GM23338 (cell line): Measurements from ENCODE around the gene MGLL. TPM values are rescaled to one million over a fixed set of nuclear protein-coding genes. Genes with fewer than 3 reads are reported as not detected.

Source experiments
- ATAC-seq: fragments of 200-7000 bp; cut with Tn5 transposase; 3 replicates; pipeline ENCODE4 v1.9.1; 2020
- DNase-seq: peaks from one replicate; pipeline ENCODE4 v3.0.0-alpha.2; 2015; ENCODE audit warnings: low spot score
- H2AFZ ChIP-seq: fragments of 200-600 bp; sonication (generic); 2 replicates; pipeline ENCODE4 v1.8.0; 2016; ENCODE audit warnings: antibody characterized with exemption, mild to moderate bottlenecking, moderate library complexity
- H3F3A ChIP-seq: fragments of 200-600 bp; sonication (generic); replicated peaks from 2 replicates; pipeline ENCODE4 v1.8.0; 2017; ENCODE audit warnings: antibody characterized with exemption, mixed run types, low read depth
- H3K27ac ChIP-seq: fragments of 200-600 bp; sonication (generic); 2 replicates; pipeline ENCODE4 v1.6.1; 2016; ENCODE audit warnings: low read depth
- H3K27me3 ChIP-seq: fragments of 200-600 bp; sonication (generic); 2 replicates; pipeline ENCODE4 v1.8.0; 2016; ENCODE audit warnings: mild to moderate bottlenecking, mixed run types, moderate library complexity; ENCODE audit not compliant: insufficient read depth
- H3K36me3 ChIP-seq: fragments of 200-600 bp; sonication (generic); 2 replicates; pipeline ENCODE4 v1.8.0; 2016; ENCODE audit warnings: mild to moderate bottlenecking; ENCODE audit not compliant: insufficient read depth
- H3K4me1 ChIP-seq: fragments of 200-600 bp; sonication (generic); 2 replicates; pipeline ENCODE4 v1.8.0; 2016; ENCODE audit warnings: mild to moderate bottlenecking, moderate library complexity; ENCODE audit not compliant: insufficient read depth
- H3K4me2 ChIP-seq: fragments of 200-600 bp; sonication (generic); 2 replicates; pipeline ENCODE4 v1.7.1; 2017; ENCODE audit warnings: mixed run types
- H3K4me3 ChIP-seq: fragments of 200-600 bp; sonication (generic); 2 replicates; pipeline ENCODE4 v1.6.1; 2016; ENCODE audit warnings: mixed run types
- H3K79me2 ChIP-seq: fragments of 200-600 bp; sonication (generic); replicated peaks from 2 replicates; pipeline ENCODE4 v1.8.0; 2017; ENCODE audit warnings: mild to moderate bottlenecking; ENCODE audit not compliant: insufficient read depth
- H3K9me2 ChIP-seq: fragments of 200-600 bp; sonication (generic); 2 replicates; pipeline ENCODE4 v1.8.0; 2017; ENCODE audit not compliant: insufficient read depth
- H4K20me1 ChIP-seq: fragments of 200-600 bp; sonication (generic); replicated peaks from 2 replicates; pipeline ENCODE4 v1.8.0; 2017; ENCODE audit warnings: mild to moderate bottlenecking; ENCODE audit not compliant: insufficient read depth
- H3K27ac Mint-ChIP-seq: 2 replicates; pipeline ENCODE4 v1.8.0; 2020; ENCODE audit warnings: inconsistent platforms, mild to moderate bottlenecking, moderate library complexity, mixed read lengths
- H3K27me3 Mint-ChIP-seq: 3 replicates; pipeline ENCODE4 v1.8.0; 2022; ENCODE audit warnings: low read depth, mild to moderate bottlenecking, moderate library complexity, mixed read lengths, inconsistent platforms; ENCODE audit not compliant: insufficient read depth, poor library complexity
- H3K36me3 Mint-ChIP-seq: 3 replicates; pipeline ENCODE4 v1.8.0; 2021; ENCODE audit warnings: low read depth, mild to moderate bottlenecking, inconsistent platforms, moderate library complexity, mixed read lengths
- H3K4me1 Mint-ChIP-seq: 3 replicates; pipeline ENCODE4 v1.8.0; 2020; ENCODE audit warnings: mild to moderate bottlenecking, inconsistent platforms, mixed read lengths
- H3K4me3 Mint-ChIP-seq: 3 replicates; pipeline ENCODE4 v1.8.0; 2021; ENCODE audit warnings: moderate library complexity, mild to moderate bottlenecking, inconsistent platforms, mixed read lengths
- H3K9me3 Mint-ChIP-seq: 3 replicates; pipeline ENCODE4 v1.8.0; 2020; ENCODE audit warnings: moderate library complexity, mild to moderate bottlenecking, inconsistent platforms, mixed read lengths
- CREB1 ChIP-seq: fragments of 250-450 bp; sonication (Bioruptor Pico); IDR thresholded peaks from 2 replicates; pipeline ENCODE4 v1.5.0; 2020; ENCODE audit warnings: low read depth, mild to moderate bottlenecking, moderate library complexity
- JUNB ChIP-seq: IDR thresholded peaks from one replicate; pipeline ENCODE4 v1.6.1; 2016; ENCODE audit warnings: antibody characterized with exemption; ENCODE audit not compliant: unreplicated experiment
- NANOG ChIP-seq: IDR thresholded peaks from 2 replicates; pipeline ENCODE4 v1.6.1; 2016; ENCODE audit warnings: antibody characterized with exemption, borderline replicate concordance
- POLR2AphosphoS5 ChIP-seq: IDR thresholded peaks from 2 replicates; pipeline ENCODE4 v1.6.1; 2016; ENCODE audit warnings: antibody characterized with exemption, low read depth
- REST ChIP-seq: IDR thresholded peaks from one replicate; pipeline ENCODE4 v1.6.1; 2018; ENCODE audit warnings: antibody characterized with exemption; ENCODE audit not compliant: unreplicated experiment
- STAT1 ChIP-seq: IDR thresholded peaks from one replicate; pipeline ENCODE4 v1.6.1; 2016; ENCODE audit warnings: antibody characterized with exemption; ENCODE audit not compliant: unreplicated experiment
- ZNF114 ChIP-seq: fragments of 250-450 bp; sonication (Bioruptor Pico); IDR thresholded peaks from 2 replicates; pipeline ENCODE4 v1.5.0; 2020; ENCODE audit warnings: mild to moderate bottlenecking, moderate library complexity
- ZNF331 ChIP-seq: fragments of 250-450 bp; sonication (Bioruptor Pico); IDR thresholded peaks from 2 replicates; pipeline ENCODE4 v1.5.0; 2020; ENCODE audit warnings: low read depth, mild to moderate bottlenecking, moderate library complexity
- polyA plus RNA-seq: library from polyadenylated mRNA; unstranded; fragments of >200 nt; fragmentation: Nextera tagmentation; extraction: Ambion mirVana; gene quantifications from 2 replicates; pipeline ENCODE4 v1.2.1, GENCODE V29; 2016
- total RNA-seq: library from RNA; depleted of rRNA; stranded (reverse); fragments of >200 nt; shearing (Covaris generic); gene quantifications from 2 replicates; pipeline ENCODE4 v1.2.3, GENCODE V29; 2014
- TF ChIP-seq, protein P1 (sequence below): fragments of 250-450 bp; sonication (Bioruptor Pico); IDR thresholded peaks from 2 replicates; pipeline ENCODE4 v1.5.0; 2020; ENCODE audit warnings: mild to moderate bottlenecking, moderate library complexity
- TF ChIP-seq, protein P2 (sequence below): IDR thresholded peaks from 2 replicates; pipeline ENCODE4 v1.6.1; 2016; ENCODE audit warnings: antibody characterized with exemption

Gene MGLL
- total and polyA plus RNA-seq, 2 experiments from 2014 or later, result 0.71 to 0.83 TPM

- peaks cover 26% of the 10 kb centered on the region for H3K4me1 Mint-ChIP-seq
- H3K9me3 Mint-ChIP-seq, result no peaks in the 10 kb centered on the region
- Histone ChIP-seq H3K4me1 (no peaks in the 10 kb centered on the region; the same call in 1 of the 2 replicates), H3K27ac (peak overlapping the region; percentile 55; the same call in 1 of the 2 replicates), H4K20me1 (no peaks in the 10 kb centered on the region), H2AFZ (peak overlapping the region; percentile 95), H3F3A (no peaks in the 10 kb centered on the region), H3K27me3 (no peaks in the 10 kb centered on the region), H3K4me2 (no peak overlapping the region), H3K4me3 (no peak overlapping the region), H3K79me2 (no peaks in the 10 kb centered on the region), H3K36me3 (no peaks in the 10 kb centered on the region), H3K9me2 (no peaks in the 10 kb centered on the region)
- H3K27me3 Mint-ChIP-seq, result peaks cover 10% of the 10 kb centered on the region
- no peaks in the 10 kb centered on the region for H3K36me3 Mint-ChIP-seq
- TF ChIP-seq, protein P1, sequence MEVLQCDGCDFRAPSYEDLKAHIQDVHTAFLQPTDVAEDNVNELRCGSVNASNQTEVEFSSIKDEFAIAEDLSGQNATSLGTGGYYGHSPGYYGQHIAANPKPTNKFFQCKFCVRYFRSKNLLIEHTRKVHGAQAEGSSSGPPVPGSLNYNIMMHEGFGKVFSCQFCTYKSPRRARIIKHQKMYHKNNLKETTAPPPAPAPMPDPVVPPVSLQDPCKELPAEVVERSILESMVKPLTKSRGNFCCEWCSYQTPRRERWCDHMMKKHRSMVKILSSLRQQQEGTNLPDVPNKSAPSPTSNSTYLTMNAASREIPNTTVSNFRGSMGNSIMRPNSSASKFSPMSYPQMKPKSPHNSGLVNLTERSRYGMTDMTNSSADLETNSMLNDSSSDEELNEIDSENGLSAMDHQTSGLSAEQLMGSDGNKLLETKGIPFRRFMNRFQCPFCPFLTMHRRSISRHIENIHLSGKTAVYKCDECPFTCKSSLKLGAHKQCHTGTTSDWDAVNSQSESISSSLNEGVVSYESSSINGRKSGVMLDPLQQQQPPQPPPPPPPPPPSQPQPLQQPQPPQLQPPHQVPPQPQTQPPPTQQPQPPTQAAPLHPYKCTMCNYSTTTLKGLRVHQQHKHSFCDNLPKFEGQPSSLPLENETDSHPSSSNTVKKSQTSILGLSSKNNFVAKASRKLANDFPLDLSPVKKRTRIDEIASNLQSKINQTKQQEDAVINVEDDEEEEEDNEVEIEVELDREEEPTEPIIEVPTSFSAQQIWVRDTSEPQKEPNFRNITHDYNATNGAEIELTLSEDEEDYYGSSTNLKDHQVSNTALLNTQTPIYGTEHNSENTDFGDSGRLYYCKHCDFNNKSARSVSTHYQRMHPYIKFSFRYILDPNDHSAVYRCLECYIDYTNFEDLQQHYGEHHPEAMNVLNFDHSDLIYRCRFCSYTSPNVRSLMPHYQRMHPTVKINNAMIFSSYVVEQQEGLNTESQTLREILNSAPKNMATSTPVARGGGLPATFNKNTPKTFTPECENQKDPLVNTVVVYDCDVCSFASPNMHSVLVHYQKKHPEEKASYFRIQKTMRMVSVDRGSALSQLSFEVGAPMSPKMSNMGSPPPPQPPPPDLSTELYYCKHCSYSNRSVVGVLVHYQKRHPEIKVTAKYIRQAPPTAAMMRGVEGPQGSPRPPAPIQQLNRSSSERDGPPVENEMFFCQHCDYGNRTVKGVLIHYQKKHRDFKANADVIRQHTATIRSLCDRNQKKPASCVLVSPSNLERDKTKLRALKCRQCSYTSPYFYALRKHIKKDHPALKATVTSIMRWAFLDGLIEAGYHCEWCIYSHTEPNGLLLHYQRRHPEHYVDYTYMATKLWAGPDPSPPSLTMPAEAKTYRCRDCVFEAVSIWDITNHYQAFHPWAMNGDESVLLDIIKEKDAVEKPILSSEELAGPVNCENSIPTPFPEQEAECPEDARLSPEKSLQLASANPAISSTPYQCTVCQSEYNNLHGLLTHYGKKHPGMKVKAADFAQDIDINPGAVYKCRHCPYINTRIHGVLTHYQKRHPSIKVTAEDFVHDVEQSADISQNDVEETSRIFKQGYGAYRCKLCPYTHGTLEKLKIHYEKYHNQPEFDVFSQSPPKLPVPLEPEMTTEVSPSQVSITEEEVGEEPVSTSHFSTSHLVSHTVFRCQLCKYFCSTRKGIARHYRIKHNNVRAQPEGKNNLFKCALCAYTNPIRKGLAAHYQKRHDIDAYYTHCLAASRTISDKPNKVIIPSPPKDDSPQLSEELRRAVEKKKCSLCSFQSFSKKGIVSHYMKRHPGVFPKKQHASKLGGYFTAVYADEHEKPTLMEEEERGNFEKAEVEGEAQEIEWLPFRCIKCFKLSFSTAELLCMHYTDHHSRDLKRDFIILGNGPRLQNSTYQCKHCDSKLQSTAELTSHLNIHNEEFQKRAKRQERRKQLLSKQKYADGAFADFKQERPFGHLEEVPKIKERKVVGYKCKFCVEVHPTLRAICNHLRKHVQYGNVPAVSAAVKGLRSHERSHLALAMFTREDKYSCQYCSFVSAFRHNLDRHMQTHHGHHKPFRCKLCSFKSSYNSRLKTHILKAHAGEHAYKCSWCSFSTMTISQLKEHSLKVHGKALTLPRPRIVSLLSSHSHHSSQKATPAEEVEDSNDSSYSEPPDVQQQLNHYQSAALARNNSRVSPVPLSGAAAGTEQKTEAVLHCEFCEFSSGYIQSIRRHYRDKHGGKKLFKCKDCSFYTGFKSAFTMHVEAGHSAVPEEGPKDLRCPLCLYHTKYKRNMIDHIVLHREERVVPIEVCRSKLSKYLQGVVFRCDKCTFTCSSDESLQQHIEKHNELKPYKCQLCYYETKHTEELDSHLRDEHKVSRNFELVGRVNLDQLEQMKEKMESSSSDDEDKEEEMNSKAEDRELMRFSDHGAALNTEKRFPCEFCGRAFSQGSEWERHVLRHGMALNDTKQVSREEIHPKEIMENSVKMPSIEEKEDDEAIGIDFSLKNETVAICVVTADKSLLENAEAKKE, result no peak
- no peak for TF ChIP-seq ZNF114 (CRISPR knock-in tag)
- TF ChIP-seq JUNB, result no peak
- no peak for TF ChIP-seq STAT1
- TF ChIP-seq CREB1 (CRISPR knock-in tag), result no peak
- TF ChIP-seq POLR2AphosphoS5, result no peak
- TF ChIP-seq ZNF331 (CRISPR knock-in tag), result no peak
- TF ChIP-seq, protein P2, sequence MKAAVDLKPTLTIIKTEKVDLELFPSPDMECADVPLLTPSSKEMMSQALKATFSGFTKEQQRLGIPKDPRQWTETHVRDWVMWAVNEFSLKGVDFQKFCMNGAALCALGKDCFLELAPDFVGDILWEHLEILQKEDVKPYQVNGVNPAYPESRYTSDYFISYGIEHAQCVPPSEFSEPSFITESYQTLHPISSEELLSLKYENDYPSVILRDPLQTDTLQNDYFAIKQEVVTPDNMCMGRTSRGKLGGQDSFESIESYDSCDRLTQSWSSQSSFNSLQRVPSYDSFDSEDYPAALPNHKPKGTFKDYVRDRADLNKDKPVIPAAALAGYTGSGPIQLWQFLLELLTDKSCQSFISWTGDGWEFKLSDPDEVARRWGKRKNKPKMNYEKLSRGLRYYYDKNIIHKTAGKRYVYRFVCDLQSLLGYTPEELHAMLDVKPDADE, result no peak
- no peak for TF ChIP-seq REST
- no peak for TF ChIP-seq NANOG
- H3K27ac Mint-ChIP-seq, result no peak overlapping the region
- no peak overlapping the region for H3K4me3 Mint-ChIP-seq
- ATAC-seq (peak; percentile 15; the same call in 1 of the 3 replicates), DNase-seq (no peak)
Measured at GRCh38 chr3:127714125-127714571, 108.2 kb downstream of the MGLL start.
